ENCODE results near the gene TMIGD2.

DNA sequence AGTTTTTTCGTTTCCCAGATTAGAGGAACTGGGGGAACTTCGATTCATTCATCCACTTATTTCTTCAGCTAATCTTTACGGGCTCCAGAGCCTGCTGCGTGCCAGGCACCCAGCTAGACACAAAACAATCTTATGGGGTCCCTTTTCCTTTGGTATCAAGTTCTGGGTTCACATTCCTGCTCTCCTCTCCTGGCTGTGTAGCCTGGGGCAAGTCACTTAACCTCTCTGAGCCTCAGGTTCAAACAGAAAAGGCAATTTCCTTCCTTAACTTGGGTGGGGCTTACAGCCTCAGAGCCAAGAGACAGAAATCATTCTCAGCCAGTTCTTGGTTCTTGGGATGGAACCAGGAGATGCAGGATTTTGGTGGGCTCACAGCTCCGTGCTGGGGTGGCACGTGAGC is 17.2 kb downstream of the TMIGD2 start:
- TF ChIP-seq, protein P1, sequence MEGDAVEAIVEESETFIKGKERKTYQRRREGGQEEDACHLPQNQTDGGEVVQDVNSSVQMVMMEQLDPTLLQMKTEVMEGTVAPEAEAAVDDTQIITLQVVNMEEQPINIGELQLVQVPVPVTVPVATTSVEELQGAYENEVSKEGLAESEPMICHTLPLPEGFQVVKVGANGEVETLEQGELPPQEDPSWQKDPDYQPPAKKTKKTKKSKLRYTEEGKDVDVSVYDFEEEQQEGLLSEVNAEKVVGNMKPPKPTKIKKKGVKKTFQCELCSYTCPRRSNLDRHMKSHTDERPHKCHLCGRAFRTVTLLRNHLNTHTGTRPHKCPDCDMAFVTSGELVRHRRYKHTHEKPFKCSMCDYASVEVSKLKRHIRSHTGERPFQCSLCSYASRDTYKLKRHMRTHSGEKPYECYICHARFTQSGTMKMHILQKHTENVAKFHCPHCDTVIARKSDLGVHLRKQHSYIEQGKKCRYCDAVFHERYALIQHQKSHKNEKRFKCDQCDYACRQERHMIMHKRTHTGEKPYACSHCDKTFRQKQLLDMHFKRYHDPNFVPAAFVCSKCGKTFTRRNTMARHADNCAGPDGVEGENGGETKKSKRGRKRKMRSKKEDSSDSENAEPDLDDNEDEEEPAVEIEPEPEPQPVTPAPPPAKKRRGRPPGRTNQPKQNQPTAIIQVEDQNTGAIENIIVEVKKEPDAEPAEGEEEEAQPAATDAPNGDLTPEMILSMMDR (IDR thresholded peaks at IDR 0.05), result no peak
- TF ChIP-seq, protein P2, sequence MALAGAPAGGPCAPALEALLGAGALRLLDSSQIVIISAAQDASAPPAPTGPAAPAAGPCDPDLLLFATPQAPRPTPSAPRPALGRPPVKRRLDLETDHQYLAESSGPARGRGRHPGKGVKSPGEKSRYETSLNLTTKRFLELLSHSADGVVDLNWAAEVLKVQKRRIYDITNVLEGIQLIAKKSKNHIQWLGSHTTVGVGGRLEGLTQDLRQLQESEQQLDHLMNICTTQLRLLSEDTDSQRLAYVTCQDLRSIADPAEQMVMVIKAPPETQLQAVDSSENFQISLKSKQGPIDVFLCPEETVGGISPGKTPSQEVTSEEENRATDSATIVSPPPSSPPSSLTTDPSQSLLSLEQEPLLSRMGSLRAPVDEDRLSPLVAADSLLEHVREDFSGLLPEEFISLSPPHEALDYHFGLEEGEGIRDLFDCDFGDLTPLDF (CRISPR knock-in tag; IDR thresholded peaks at IDR 0.05), result no peak
- TF ChIP-seq, protein P3, sequence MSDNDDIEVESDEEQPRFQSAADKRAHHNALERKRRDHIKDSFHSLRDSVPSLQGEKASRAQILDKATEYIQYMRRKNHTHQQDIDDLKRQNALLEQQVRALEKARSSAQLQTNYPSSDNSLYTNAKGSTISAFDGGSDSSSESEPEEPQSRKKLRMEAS (CRISPR knock-in tag; IDR thresholded peaks at IDR 0.05), result no peak
- no peak for TF ChIP-seq ZNF138 (CRISPR knock-in tag; conservative IDR thresholded peaks at IDR 0.05)
